Esophagus squamous epithelium (tissue), 5 donors: ENCODE measurements around the gene TTC39B. TPM values are rescaled to one million over a fixed set of nuclear protein-coding genes. Genes with fewer than 3 reads are reported as not detected.

Experiments
- DNase-seq: peaks from one replicate; lab custom pipeline; 2025; lab: John Stamatoyannopoulos, UW
- H3K27ac ChIP-seq, 4 donors: fragments of 200-600 bp; sonication (generic); one replicate each; pipeline ENCODE4 v1.5.1; 2016 to 2019; ENCODE audit warnings: mild to moderate bottlenecking in 1 of 4
- H3K27me3 ChIP-seq, 4 donors: fragments of 200-600 bp; sonication (generic); 1 replicate in 3 of 4; 2 replicates in 1 of 4; pipeline versions ENCODE4 v1.5.1 to v1.6.0; 2017 to 2021; ENCODE audit warnings: antibody characterized with exemption in 1 of 4
- H3K36me3 ChIP-seq, 3 donors: fragments of 200-600 bp; sonication (generic); one replicate each; pipeline ENCODE4 v1.5.1; 2016 to 2019
- H3K4me1 ChIP-seq, 3 donors: fragments of 200-600 bp; sonication (generic); one replicate each; pipeline ENCODE4 v1.5.1; 2017 to 2019
- H3K4me3 ChIP-seq, 4 donors: fragments of 200-600 bp; sonication (generic); 1 replicate in 3 of 4; 2 replicates in 1 of 4; pipeline ENCODE4 v1.5.1; 2016 to 2019; ENCODE audit warnings: mild to moderate bottlenecking in 2 of 4, moderate library complexity in 1 of 4
- H3K9me3 ChIP-seq, 3 donors: fragments of 200-600 bp; sonication (generic); one replicate each; pipeline ENCODE4 v1.5.1; 2016 to 2019
- POLR2A ChIP-seq, 4 donors: fragments of 450-650 bp; IDR thresholded peaks; one replicate each; pipeline ENCODE4 v1.6.1; 2017; ENCODE audit warnings: antibody characterized with exemption in 4 of 4, mild to moderate bottlenecking in 4 of 4, moderate library complexity in 3 of 4
- WGBS, 2 donors: methylation state at CpG; one replicate each; pipeline ENCODE4 v1.1.5; 2018; 5-methylcytosine and 5-hydroxymethylcytosine counted together
- intact Hi-C: fragments of 100-400 bp; cut with DNase I; formaldehyde crosslinking; loops from one replicate; pipeline ENCODE4 v1.15.0; 2022
- total RNA-seq, 4 donors: library from RNA; depleted of rRNA; stranded (reverse); fragments of >200 nt; gene quantifications; one replicate each; pipeline ENCODE4 v1.1.0, GENCODE V29; 2016
- TF ChIP-seq, protein P1 (sequence below), 6 experiments: fragments of 450-650 bp in 4 of 6; fragments of 200-600 bp in 2 of 6; sonication (generic) in 2 of 6; IDR thresholded peaks; one replicate each; pipeline ENCODE4 v1.5.1; 2016 to 2019; ENCODE audit warnings: antibody characterized with exemption in 6 of 6, mild to moderate bottlenecking in 4 of 6, moderate library complexity in 4 of 6
- donor health status: DM: yes; HTN: yes; CAD: no.

TTC39B gene
- total RNA-seq, 4 donors from 2014 or later: 15.8 to 24.3 (median 17.5) TPM

- Histone ChIP-seq H3K27ac (no peak overlapping the region), H3K9me3 (no peaks in the 10 kb centered on the region), H3K4me1 (no peaks in the 10 kb centered on the region), H3K36me3 (no peaks in the 10 kb centered on the region), H3K27me3 (no peaks in the 10 kb centered on the region), H3K4me3 (no peak overlapping the region)
- TF ChIP-seq, protein P1, sequence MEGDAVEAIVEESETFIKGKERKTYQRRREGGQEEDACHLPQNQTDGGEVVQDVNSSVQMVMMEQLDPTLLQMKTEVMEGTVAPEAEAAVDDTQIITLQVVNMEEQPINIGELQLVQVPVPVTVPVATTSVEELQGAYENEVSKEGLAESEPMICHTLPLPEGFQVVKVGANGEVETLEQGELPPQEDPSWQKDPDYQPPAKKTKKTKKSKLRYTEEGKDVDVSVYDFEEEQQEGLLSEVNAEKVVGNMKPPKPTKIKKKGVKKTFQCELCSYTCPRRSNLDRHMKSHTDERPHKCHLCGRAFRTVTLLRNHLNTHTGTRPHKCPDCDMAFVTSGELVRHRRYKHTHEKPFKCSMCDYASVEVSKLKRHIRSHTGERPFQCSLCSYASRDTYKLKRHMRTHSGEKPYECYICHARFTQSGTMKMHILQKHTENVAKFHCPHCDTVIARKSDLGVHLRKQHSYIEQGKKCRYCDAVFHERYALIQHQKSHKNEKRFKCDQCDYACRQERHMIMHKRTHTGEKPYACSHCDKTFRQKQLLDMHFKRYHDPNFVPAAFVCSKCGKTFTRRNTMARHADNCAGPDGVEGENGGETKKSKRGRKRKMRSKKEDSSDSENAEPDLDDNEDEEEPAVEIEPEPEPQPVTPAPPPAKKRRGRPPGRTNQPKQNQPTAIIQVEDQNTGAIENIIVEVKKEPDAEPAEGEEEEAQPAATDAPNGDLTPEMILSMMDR (IDR thresholded peaks at IDR 0.05): no peak
- no peak for TF ChIP-seq POLR2A (IDR thresholded peaks at IDR 0.05)
- WGBS, 2 donors: 55 to 65% methylated on average over 7 of the region's 7 CpGs
- intact Hi-C loops: no loop called here
- DNase-seq: no peak
Measured at GRCh38 chr9:15349892-15350761, 43.1 kb upstream of the TTC39B start.

GRCh38 chr9:15346837-15347236 lies 39.8 kb upstream of the TTC39B start:
- Histone ChIP-seq H3K9me3 (no peaks in the 10 kb centered on the region), H3K36me3 (no peaks in the 10 kb centered on the region), H3K4me1 (no peaks in the 10 kb centered on the region), H3K27me3 (no peaks in the 10 kb centered on the region), H3K4me3 (no peak overlapping the region), H3K27ac (no peak overlapping the region)
- intact Hi-C loops: no loop called here
- no peak for TF ChIP-seq POLR2A (IDR thresholded peaks at IDR 0.05)
- TF ChIP-seq, protein P1 (IDR thresholded peaks at IDR 0.05): no peak
- 0% methylated on average over 1 of the region's 1 CpG for WGBS, 2 donors
- DNase-seq: no peak

GRCh38 chr9:15344191-15344590 lies 37.2 kb upstream of the TTC39B start:
- no peak for DNase-seq
- Histone ChIP-seq H3K27me3 (no peaks in the 10 kb centered on the region), H3K36me3 (no peaks in the 10 kb centered on the region), H3K27ac (no peak overlapping the region), H3K9me3 (no peaks in the 10 kb centered on the region), H3K4me3 (no peak overlapping the region), H3K4me1 (no peaks in the 10 kb centered on the region)
- WGBS, 2 donors: 69 to 71% methylated on average over 2 of the region's 2 CpGs
- intact Hi-C loops: no loop called here
- TF ChIP-seq POLR2A (IDR thresholded peaks at IDR 0.05): no peak
- TF ChIP-seq, protein P1 (IDR thresholded peaks at IDR 0.05): no peak

DNA sequence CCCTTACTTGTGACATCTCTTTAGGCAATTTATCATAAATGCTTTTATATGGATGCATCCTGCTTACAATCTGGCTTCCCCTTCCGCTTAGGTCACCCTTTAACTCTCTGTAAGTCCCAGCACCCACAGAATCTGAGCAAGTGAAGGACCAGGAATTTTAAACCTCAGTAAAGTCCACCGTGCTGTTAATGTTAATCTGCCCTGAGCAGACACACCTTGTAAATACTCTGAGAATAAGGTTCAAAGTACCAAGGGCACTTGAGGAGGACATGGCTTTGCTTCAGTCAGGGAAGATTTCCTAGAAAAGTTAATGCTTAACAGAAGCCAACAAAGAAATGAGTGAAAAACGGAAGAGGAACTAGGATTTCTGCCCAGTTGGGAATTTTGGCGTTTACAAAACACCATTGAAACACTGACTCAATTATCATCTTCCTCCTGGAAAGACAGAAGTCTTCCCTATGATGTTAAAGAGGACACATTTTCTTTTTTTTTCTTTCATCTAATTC lies 26.4 kb upstream of the TTC39B start:
- DNase-seq: no peak
- TF ChIP-seq POLR2A (IDR thresholded peaks at IDR 0.05): no peak
- TF ChIP-seq, protein P1 (IDR thresholded peaks at IDR 0.05): no peak
- H3K4me1 ChIP-seq: no peaks in the 10 kb centered on the region
- no peaks in the 10 kb centered on the region for H3K27me3 ChIP-seq
- WGBS, 2 donors: 28 to 34% methylated on average over 4 of the region's 4 CpGs
- no peaks in the 10 kb centered on the region for H3K9me3 ChIP-seq
- H3K36me3 ChIP-seq: no peaks in the 10 kb centered on the region
- no peak overlapping the region for H3K27ac ChIP-seq
- intact Hi-C loops: no loop called here
- no peak overlapping the region for H3K4me3 ChIP-seq

DNA sequence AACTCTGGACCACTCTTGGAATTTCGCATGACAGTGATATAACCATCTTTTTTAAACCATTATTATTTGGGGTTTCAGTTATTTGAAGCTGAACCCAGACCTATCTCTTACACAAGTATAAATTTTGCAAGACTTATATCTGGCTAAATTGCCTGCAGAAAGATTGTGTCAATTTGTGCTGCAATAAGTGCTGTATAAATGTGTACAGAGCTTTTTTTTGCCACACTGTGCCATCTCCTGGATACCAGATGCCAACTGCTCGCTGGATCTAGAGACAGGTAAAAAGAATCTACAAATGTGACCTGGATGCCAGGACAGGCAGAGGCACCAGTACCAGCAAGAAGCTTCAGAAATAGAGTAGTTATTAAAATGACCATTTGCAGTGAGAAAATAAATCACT lies 25.9 kb upstream of the TTC39B start:
- no peak for DNase-seq
- Histone ChIP-seq H3K27ac (no peak overlapping the region), H3K4me1 (no peaks in the 10 kb centered on the region), H3K27me3 (no peaks in the 10 kb centered on the region), H3K4me3 (no peak overlapping the region), H3K36me3 (no peaks in the 10 kb centered on the region), H3K9me3 (no peaks in the 10 kb centered on the region)
- TF ChIP-seq POLR2A (IDR thresholded peaks at IDR 0.05): no peak
- TF ChIP-seq, protein P1 (IDR thresholded peaks at IDR 0.05): no peak
- 48 to 69% methylated on average over 2 of the region's 2 CpGs for WGBS, 2 donors
- intact Hi-C loops: no loop called here
